Smooth muscle cell (in vitro differentiated cells): ENCODE data around the gene IVD. TPM values are rescaled to one million over a fixed set of nuclear protein-coding genes. Genes with fewer than 3 reads are reported as not detected.

Experiments used
- DNase-seq: peaks from one replicate; lab custom pipeline; 2025; ENCODE audit not compliant: unreplicated experiment; lab: John Stamatoyannopoulos, UW
- H2AFZ ChIP-seq: fragments of 200-600 bp; sonication (generic); 2 replicates; pipeline ENCODE4 v1.6.0; 2016; ENCODE audit warnings: antibody characterized with exemption, low read depth, mild to moderate bottlenecking
- H3F3A ChIP-seq: fragments of 200-600 bp; sonication (generic); 2 replicates; pipeline ENCODE4 v1.6.0; 2017; ENCODE audit warnings: antibody characterized with exemption, low read depth
- H3K27ac ChIP-seq: fragments of 200-600 bp; sonication (generic); 2 replicates; pipeline ENCODE4 v1.5.1; 2016; ENCODE audit warnings: low read depth, mild to moderate bottlenecking
- H3K27me3 ChIP-seq: fragments of 200-600 bp; sonication (generic); 2 replicates; pipeline ENCODE4 v1.6.1; 2016; ENCODE audit warnings: low read depth, mild to moderate bottlenecking
- H3K36me3 ChIP-seq: fragments of 200-600 bp; sonication (generic); 2 replicates; pipeline ENCODE4 v1.5.1; 2016; ENCODE audit warnings: low read depth
- H3K4me1 ChIP-seq: fragments of 200-600 bp; sonication (generic); 2 replicates; pipeline ENCODE4 v1.5.1; 2016; ENCODE audit warnings: low read depth
- H3K4me2 ChIP-seq: fragments of 200-600 bp; sonication (generic); 2 replicates; pipeline ENCODE4 v1.6.0; 2016; ENCODE audit warnings: mild to moderate bottlenecking
- H3K4me3 ChIP-seq: fragments of 200-600 bp; sonication (generic); 2 replicates; pipeline ENCODE4 v1.5.1; 2016; ENCODE audit warnings: mild to moderate bottlenecking
- H3K79me2 ChIP-seq: fragments of 200-600 bp; sonication (generic); 2 replicates; pipeline ENCODE4 v1.6.0; 2016; ENCODE audit warnings: low read depth, mild to moderate bottlenecking
- H3K9ac ChIP-seq: fragments of 200-600 bp; sonication (generic); 2 replicates; pipeline ENCODE4 v1.6.0; 2016; ENCODE audit warnings: low read depth
- H3K9me3 ChIP-seq: fragments of 200-600 bp; sonication (generic); replicated peaks from 2 replicates; pipeline ENCODE4 v1.5.1; 2016; ENCODE audit warnings: low read depth
- H4K20me1 ChIP-seq: fragments of 200-600 bp; sonication (generic); 2 replicates; pipeline ENCODE4 v1.6.0; 2016; ENCODE audit warnings: low read depth
- CTCF ChIP-seq: fragments of 200-600 bp; sonication (generic); IDR thresholded peaks from 2 replicates; pipeline ENCODE4 v1.5.1; 2017; ENCODE audit warnings: borderline replicate concordance, mild to moderate bottlenecking, antibody characterized with exemption; ENCODE audit not compliant: insufficient read depth, poor library complexity, severe bottlenecking
- WGBS: methylation state at CpG from one replicate; pipeline ENCODE4 v1.1.7; 2016; ENCODE audit warnings: low lambda C conversion rate; 5-methylcytosine and 5-hydroxymethylcytosine counted together
- polyA plus RNA-seq: library from polyadenylated mRNA; unstranded; fragments of >200 nt; fragmentation: Nextera tagmentation; extraction: Ambion mirVana; gene quantifications from 2 replicates; pipeline ENCODE4 v1.2.1, GENCODE V29; 2016
- total RNA-seq: library from RNA; depleted of rRNA; stranded (reverse); fragments of >200 nt; gene quantifications from 2 replicates; pipeline ENCODE4 v1.2.3, GENCODE V29; 2014

The IVD gene
- total and polyA plus RNA-seq, 2 experiments from 2014 or later = 17.4 to 37.8 TPM

GRCh38 chr15:40361640-40362039 lies 44.0 kb upstream of the IVD start:
- Histone ChIP-seq H3F3A (no peaks in the 10 kb centered on the region), H3K4me1 (no peaks in the 10 kb centered on the region), H3K9me3 (no peaks in the 10 kb centered on the region), H3K27me3 (peaks cover 12% of the 10 kb centered on the region), H4K20me1 (no peaks in the 10 kb centered on the region), H3K4me3 (no peak overlapping the region), H3K79me2 (no peaks in the 10 kb centered on the region), H3K27ac (no peak overlapping the region), H3K9ac (no peak overlapping the region), H3K4me2 (no peak overlapping the region), H3K36me3 (no peaks in the 10 kb centered on the region), H2AFZ (no peak overlapping the region)
- no peak for DNase-seq
- no peak for TF ChIP-seq CTCF
- 98% methylated on average over 2 of the region's 2 CpGs for WGBS

GRCh38 chr15:40363611-40364010 lies 42.0 kb upstream of the IVD start:
- H4K20me1 ChIP-seq = no peaks in the 10 kb centered on the region
- no peaks in the 10 kb centered on the region for H3K4me1 ChIP-seq
- WGBS = 82% methylated on average over 8 of the region's 8 CpGs
- no peak overlapping the region for H3K27ac ChIP-seq
- H3F3A ChIP-seq = no peaks in the 10 kb centered on the region
- H3K4me2 ChIP-seq = no peak overlapping the region
- H3K9me3 ChIP-seq = no peaks in the 10 kb centered on the region
- DNase-seq = no peak
- no peaks in the 10 kb centered on the region for H3K79me2 ChIP-seq
- H3K27me3 ChIP-seq = peaks cover 12% of the 10 kb centered on the region
- no peak overlapping the region for H2AFZ ChIP-seq
- no peaks in the 10 kb centered on the region for H3K36me3 ChIP-seq
- H3K9ac ChIP-seq = no peak overlapping the region
- H3K4me3 ChIP-seq = no peak overlapping the region
- TF ChIP-seq CTCF = no peak

- Histone ChIP-seq H3K36me3 (no peaks in the 10 kb centered on the region), H3K27ac (no peak overlapping the region), H3K4me1 (no peaks in the 10 kb centered on the region), H3K4me2 (no peak overlapping the region), H3K4me3 (no peak overlapping the region), H4K20me1 (no peaks in the 10 kb centered on the region), H2AFZ (no peak overlapping the region), H3K27me3 (peaks cover 12% of the 10 kb centered on the region), H3K79me2 (no peaks in the 10 kb centered on the region), H3F3A (no peaks in the 10 kb centered on the region), H3K9ac (no peak overlapping the region), H3K9me3 (no peaks in the 10 kb centered on the region)
- no peak for TF ChIP-seq CTCF
- no peak for DNase-seq
- WGBS = 80% methylated on average over 6 of the region's 6 CpGs
These were observed 41.3 kb upstream of the IVD start for GRCh38 chr15:40364251-40364650.

- no peaks in the 10 kb centered on the region for H3K4me1 ChIP-seq
- no peaks in the 10 kb centered on the region for H4K20me1 ChIP-seq
- TF ChIP-seq CTCF = no peak
- peaks cover 12% of the 10 kb centered on the region for H3K27me3 ChIP-seq
- WGBS = 98% methylated on average over 5 of the region's 5 CpGs
- no peak overlapping the region for H3K4me3 ChIP-seq
- DNase-seq = no peak
- no peaks in the 10 kb centered on the region for H3K36me3 ChIP-seq
- H3K9me3 ChIP-seq = no peaks in the 10 kb centered on the region
- no peak overlapping the region for H3K27ac ChIP-seq
- no peak overlapping the region for H3K4me2 ChIP-seq
- no peaks in the 10 kb centered on the region for H3K79me2 ChIP-seq
- H3F3A ChIP-seq = no peaks in the 10 kb centered on the region
- no peak overlapping the region for H3K9ac ChIP-seq
- no peak overlapping the region for H2AFZ ChIP-seq
These were observed 40.6 kb upstream of the IVD start for GRCh38 chr15:40365016-40365415.
